Measurements from ENCODE around the gene HRG. TPM values are rescaled to one million over a fixed set of nuclear protein-coding genes. Genes with fewer than 3 reads are reported as not detected.

The HRG gene
- total and polyA plus RNA-seq, 2 of the 8 experiments (the other 6 are each of a cell fraction or from before 2014, with no cell fraction given), result 0.03 to 0.15 TPM

- FAIRE-seq, result no peak
- H3K14ac ChIP-seq (ENCODE audit: insufficient read length), result no peak overlapping the region
- H2AK5ac ChIP-seq (ENCODE audit: low read depth, low read length), result no peak overlapping the region; the same call in 1 of the 2 replicates
- H3K9me3 ChIP-seq (ENCODE audit: insufficient read depth in 2 of 2, low read depth in 1 of 2, low read length in 1 of 2), result no peaks in the 10 kb centered on the region
- H3K4me1 ChIP-seq (replicated peaks in 1 of 4; ENCODE audit: control insufficient read depth in 3 of 4, insufficient read depth in 4 of 4, low read length in 3 of 4), result no peaks in the 10 kb centered on the region
- no peaks in the 10 kb centered on the region for H4K20me1 ChIP-seq (replicated peaks in 1 of 2; ENCODE audit: control insufficient read depth in 1 of 2, insufficient read depth in 2 of 2, low read length in 2 of 2)
- H2BK120ac ChIP-seq (replicated peaks; ENCODE audit: low read depth, low read length), result no peak overlapping the region
- no peak overlapping the region for H3K9ac ChIP-seq (replicated peaks in 1 of 4; ENCODE audit: extremely low read depth in 1 of 4, low read depth in 3 of 4, low read length in 3 of 4)
- H3K27ac ChIP-seq (ENCODE audit: low read depth, low read length), result no peak overlapping the region
- no peak overlapping the region; the same call in 1 of the 2 replicates for H2BK20ac ChIP-seq (ENCODE audit: low read length)
- no peak overlapping the region for H4K91ac ChIP-seq (replicated peaks; ENCODE audit: insufficient read length, low read length)
- H3K4me2 ChIP-seq (ENCODE audit: insufficient read depth in 1 of 2, low read depth in 2 of 2, low read length in 2 of 2), result no peak overlapping the region
- no peak overlapping the region for H3K56ac ChIP-seq (replicated peaks; ENCODE audit: insufficient read length, low read depth, low read length)
- H4K5ac ChIP-seq (ENCODE audit: insufficient read length, low read depth, low read length), result no peak overlapping the region
- no peak overlapping the region for H2BK15ac ChIP-seq (ENCODE audit: low read length)
- ChIA-PET CTCF (ENCODE audit: partially characterized antibody) (interaction anchor here (0.7 to 6.1 kb wide), 3 partner anchors 11 to 354 kb away, joined by 3 to 67 read pairs (median 4); partner anchors contain the start of gene AHSG), POLR2A (ENCODE audit: partially characterized antibody) (interaction anchor here (0.6 to 3.5 kb wide), 3 partner anchors 11 to 158 kb away, joined by 3 to 17 read pairs (median 4); partner anchors contain the start of gene EIF4A2)
- peaks cover 0 to 2% (median 0%) of the 10 kb centered on the region in 4 experiments; a peak in 1 of 7 replicates for H3K27me3 ChIP-seq (replicated peaks in 1 of 4; ENCODE audit: control insufficient read depth in 3 of 4, extremely low read depth in 1 of 4, insufficient read depth in 3 of 4, low read length in 3 of 4)
- DNase-seq (ENCODE audit: low read depth in 1 of 2, low spot score in 2 of 2), result no peak
- no peak overlapping the region for H3K18ac ChIP-seq (ENCODE audit: extremely low read depth, low read length)
- no peaks in the 10 kb centered on the region for H3K79me2 ChIP-seq (ENCODE audit: control insufficient read depth in 1 of 2, insufficient read depth in 2 of 2, low read length in 2 of 2)
- 92% methylated on average over 4 of the region's 4 CpGs; no CpG with 5 or more reads in 1 of the 2 experiments for WGBS, 2 experiments (ENCODE audit: extremely low coverage in 1 of 2, insufficient coverage in 1 of 2, insufficient read length in 1 of 2, insufficient replicate concordance in 2 of 2, low coverage in 1 of 2, low lambda C conversion rate in 2 of 2, missing lambda C conversion rate in 1 of 2)
- no peak overlapping the region for H2AFZ ChIP-seq (ENCODE audit: low read length)
- H3K79me1 ChIP-seq (ENCODE audit: low read depth, low read length), result no peaks in the 10 kb centered on the region
- H2BK12ac ChIP-seq (ENCODE audit: low read depth, low read length), result no peak overlapping the region
- H3K23ac ChIP-seq (ENCODE audit: insufficient read length), result no peak overlapping the region
- no peak overlapping the region for H3K4me3 ChIP-seq (ENCODE audit: extremely low read depth in 1 of 4, insufficient read depth in 2 of 4, low read depth in 3 of 4, low read length in 4 of 4)
- H2BK5ac ChIP-seq (ENCODE audit: low read depth, low read length), result no peak overlapping the region
- peaks cover 1% of the 10 kb centered on the region; the same call in 1 of the 2 replicates for H3K23me2 ChIP-seq (ENCODE audit: low read depth, low read length)
- no peak overlapping the region for H3K4ac ChIP-seq (replicated peaks; ENCODE audit: insufficient read length, low read depth, low read length)
- no peak overlapping the region for H4K8ac ChIP-seq (ENCODE audit: extremely low read depth, insufficient read depth, low read length)
- H3K36me3 ChIP-seq (ENCODE audit: control insufficient read depth in 2 of 4, insufficient read depth in 4 of 4, low read length in 3 of 4), result no peaks in the 10 kb centered on the region
- TF ChIP-seq SP2 (IDR thresholded peaks at IDR 0.05; ENCODE audit: low read length), result no peak
- TF ChIP-seq SUZ12 (IDR thresholded peaks at IDR 0.05; ENCODE audit: low read length), result no peak
- TF ChIP-seq E2F6 (IDR thresholded peaks at IDR 0.05), result no peak
- no peak for TF ChIP-seq MAFK (IDR thresholded peaks at IDR 0.05; ENCODE audit: low read depth, low read length)
Measured at GRCh38 chr3:186625600-186626042, 40.2 kb upstream of the HRG start.
